HG02623 (cell line): ENCODE measurements around the gene FAF1.
"Not testable (repeated sequence)": the region's sequence is repeated elsewhere in the genome, so short reads cannot be mapped to it uniquely, and the experiment has no call there.

Source experiments
- ATAC-seq: cut with Tn5 transposase; IDR thresholded peaks from one replicate; pipeline ENCODE4 v1.9.1; 2021; ENCODE audit warnings: moderate library complexity; ENCODE audit not compliant: unreplicated experiment

Gene FAF1

DNA sequence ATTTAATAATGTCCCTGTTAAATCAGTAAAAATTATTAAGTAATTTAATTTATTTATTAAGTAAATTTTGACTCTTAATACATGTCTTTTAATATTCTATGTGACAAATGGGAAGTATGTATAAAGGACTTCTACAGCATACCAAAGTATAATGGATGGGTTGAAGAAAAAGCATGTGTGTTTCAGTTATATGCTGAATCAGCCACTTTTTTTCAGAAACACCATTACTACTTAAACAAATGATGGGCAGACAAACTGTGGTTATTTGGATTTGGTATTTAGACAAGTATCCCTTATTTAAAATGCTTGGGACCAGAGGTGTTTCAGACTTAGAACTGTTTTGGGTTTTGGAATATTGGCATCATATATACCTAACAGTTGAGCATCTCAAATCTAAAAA lies 360.5 kb downstream of the FAF1 start:
- ATAC-seq: no peak

- ATAC-seq: no peak
Measured at GRCh38 chr1:50595874-50596273, 364.2 kb downstream of the FAF1 start.

GRCh38 chr1:50593515-50593914 lies 366.6 kb downstream of the FAF1 start:
- ATAC-seq: no peak

DNA sequence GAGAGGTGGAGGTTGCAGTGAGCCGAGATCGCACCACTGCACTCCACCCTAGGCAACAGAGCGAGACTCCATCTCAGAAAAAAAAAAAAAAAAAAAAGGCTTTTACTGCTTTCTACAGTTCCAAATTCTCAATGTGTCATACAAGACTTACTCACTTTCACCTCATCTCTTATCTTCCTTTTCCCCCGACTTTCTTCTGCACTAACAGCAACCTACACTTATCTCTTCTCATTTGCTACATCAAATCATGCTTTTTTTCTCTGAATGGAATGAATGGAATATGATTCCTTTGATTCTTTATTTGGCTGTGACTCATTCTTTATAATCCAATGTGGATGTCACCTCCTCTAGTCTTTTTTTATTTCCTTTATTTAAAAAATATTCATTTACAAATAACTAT lies 368.5 kb downstream of the FAF1 start:
- ATAC-seq: no peak

DNA sequence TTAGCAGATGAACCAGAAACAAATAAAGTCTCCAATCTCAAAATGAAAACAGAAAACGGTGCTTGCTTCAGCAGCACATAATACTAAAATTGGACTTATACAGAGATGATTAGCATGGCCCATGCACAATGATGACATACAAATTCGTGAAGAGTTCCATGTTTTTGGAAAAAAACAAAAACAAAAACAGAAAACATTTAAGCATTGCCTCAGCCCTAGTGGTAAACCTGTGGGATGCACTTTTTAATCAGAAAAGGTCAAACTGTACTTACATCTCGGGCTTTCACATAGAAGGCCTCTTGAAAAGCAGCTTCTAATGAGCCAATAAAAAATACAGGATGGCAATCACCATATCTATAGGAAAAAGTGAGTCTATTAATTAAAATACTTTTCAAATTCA lies 377.7 kb downstream of the FAF1 start:
- no peak for ATAC-seq

GRCh38 chr1:50570066-50570468 lies 390.0 kb downstream of the FAF1 start:
- no peak for ATAC-seq

DNA sequence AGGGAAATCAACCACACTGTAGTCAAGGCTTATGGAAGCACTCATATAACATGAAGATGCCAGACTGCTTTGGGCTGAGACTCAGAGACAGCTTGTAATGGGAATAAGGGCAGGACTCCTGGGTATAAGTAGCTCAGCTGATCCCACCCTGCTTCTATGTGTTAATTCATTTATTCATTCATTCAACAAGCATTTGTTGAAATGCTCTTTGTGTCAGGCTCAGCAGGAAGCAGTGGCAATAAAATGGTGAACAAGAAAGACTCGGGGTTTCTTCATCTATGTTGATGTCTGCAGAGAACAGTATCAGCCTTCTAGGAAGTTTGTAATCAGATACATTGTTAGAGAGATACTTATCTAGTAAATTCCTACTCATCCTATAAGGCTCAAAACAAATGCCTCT lies 391.3 kb downstream of the FAF1 start:
- no peak for ATAC-seq

DNA sequence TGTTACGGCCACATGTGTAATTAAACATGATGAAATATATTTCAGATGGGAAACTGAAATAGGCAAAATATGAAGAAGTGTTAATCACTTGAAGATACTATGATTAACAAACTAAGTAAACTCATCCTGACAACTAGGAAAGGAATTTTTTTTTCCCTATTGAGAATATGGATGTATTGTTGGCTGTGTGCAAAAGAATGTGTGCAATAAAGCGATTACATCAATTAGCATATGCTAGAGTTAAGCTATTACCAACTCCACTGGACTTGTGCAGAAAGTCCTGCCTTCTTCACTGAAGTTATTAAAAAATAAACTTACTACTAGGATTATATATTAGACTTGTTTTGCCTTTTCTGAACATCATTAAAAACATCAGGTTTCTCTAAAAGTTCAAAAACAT lies 393.7 kb downstream of the FAF1 start:
- ATAC-seq: no peak

DNA sequence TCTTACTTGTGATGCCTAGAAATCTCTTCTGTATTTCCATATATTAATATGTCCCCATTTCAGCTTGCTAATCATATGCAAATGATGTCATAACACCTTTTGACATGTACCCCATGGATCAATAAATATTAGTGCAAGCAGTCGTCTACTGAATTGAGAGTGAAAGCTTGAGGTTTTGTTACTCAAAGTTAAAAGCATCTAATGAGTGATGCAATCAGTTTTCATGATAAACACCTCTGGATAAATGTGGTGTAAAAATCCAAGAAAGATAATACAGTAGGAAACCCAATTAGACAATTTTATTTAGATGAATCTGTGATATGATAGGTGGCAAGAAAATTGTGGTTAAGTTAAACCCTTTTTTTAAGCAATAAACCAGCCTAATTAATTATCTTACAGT lies 395.6 kb downstream of the FAF1 start:
- ATAC-seq: no peak

- no peak for ATAC-seq
Measured at GRCh38 chr1:50562106-50562505, 398.0 kb downstream of the FAF1 start.

GRCh38 chr1:50559421-50559820 lies 400.6 kb downstream of the FAF1 start:
- ATAC-seq: no peak

GRCh38 chr1:50553921-50554320 lies 406.1 kb downstream of the FAF1 start:
- no peak for ATAC-seq

GRCh38 chr1:50548243-50548642 lies 411.8 kb downstream of the FAF1 start:
- ATAC-seq: no peak

GRCh38 chr1:50542362-50542761 lies 417.7 kb downstream of the FAF1 start:
- no peak for ATAC-seq

GRCh38 chr1:50538476-50538875 lies 421.6 kb downstream of the FAF1 start:
- ATAC-seq: no peak

DNA sequence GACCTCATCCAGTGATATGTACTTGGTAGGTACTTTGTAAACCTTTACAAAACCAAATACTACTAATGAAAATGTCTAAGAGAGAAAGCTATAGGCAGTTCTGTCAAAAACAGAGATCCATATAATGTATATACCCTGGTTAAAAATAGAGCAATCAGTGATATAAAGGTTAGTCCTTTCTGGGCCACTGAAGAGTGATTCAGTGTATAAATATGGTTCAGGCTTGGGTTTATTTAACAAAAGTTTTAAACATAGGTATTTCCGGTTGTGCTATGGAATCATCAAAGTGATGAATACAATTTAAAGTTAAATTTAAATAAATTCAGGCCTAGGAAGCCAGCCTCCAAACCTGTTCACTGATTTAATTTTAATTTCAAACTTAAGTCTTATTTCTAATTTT lies 428.5 kb downstream of the FAF1 start:
- no peak for ATAC-seq

GRCh38 chr1:50531027-50531426 lies 429.0 kb downstream of the FAF1 start:
- no peak for ATAC-seq

DNA sequence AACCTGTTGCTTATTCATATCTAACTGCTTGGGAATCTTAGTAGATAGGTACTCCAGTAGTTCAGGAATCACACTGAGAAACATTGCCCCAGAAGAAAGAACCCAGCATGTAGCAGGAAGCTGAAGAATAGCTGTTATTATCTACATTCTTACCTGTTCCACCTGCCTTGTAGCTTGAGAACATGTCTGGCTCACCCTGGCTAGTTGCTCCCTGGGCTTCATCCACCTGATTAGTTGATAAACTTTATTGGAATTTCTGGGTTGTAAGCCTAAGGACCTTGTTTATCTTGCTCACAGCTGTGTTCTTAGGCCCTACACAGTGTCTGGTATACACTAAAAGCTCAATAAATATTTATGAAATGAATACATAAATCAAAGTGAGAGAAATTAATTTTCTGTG lies 430.6 kb downstream of the FAF1 start:
- no peak for ATAC-seq

GRCh38 chr1:50527987-50528320 lies 432.1 kb downstream of the FAF1 start:
- ATAC-seq: not testable (repeated sequence)

DNA sequence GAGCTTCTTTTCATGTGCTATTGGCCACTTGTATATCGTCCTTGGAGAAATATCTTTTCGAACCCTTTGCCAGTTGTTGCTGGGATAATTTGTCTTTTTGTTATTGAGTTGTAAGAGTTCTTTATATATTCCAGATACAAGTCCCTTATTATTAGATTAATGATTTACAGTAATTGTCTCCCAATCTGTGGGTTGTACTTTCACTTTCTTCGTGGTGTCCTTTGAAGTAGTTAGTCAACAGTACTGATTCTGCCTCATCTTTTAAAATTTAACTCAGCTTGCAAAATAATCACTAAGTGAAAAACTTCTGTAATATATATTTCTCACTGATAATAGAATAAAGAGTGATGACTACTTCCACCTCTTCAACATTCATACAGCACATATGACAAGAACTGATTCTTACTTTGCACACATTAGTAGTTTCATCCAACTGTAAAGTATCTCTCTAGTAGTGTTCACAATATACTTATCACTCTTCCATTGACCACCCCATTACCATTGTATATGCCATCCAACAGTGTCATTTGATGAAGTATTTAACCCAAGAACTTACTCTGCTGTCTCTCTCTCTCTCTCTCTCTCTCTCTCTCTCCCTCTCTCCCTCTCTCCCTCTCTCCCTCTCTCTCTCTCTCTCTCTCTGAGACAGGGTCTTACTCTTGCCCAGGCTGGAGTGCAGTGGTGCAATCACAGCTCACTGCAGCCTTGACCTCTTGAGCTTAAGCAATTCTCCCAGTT lies 432.6 kb downstream of the FAF1 start:
- peak; percentile 38 for ATAC-seq

- ATAC-seq: no peak
Measured at GRCh38 chr1:50526431-50526830, 433.6 kb downstream of the FAF1 start.

- no peak for ATAC-seq
Measured at GRCh38 chr1:50523548-50523947, 436.5 kb downstream of the FAF1 start.

DNA sequence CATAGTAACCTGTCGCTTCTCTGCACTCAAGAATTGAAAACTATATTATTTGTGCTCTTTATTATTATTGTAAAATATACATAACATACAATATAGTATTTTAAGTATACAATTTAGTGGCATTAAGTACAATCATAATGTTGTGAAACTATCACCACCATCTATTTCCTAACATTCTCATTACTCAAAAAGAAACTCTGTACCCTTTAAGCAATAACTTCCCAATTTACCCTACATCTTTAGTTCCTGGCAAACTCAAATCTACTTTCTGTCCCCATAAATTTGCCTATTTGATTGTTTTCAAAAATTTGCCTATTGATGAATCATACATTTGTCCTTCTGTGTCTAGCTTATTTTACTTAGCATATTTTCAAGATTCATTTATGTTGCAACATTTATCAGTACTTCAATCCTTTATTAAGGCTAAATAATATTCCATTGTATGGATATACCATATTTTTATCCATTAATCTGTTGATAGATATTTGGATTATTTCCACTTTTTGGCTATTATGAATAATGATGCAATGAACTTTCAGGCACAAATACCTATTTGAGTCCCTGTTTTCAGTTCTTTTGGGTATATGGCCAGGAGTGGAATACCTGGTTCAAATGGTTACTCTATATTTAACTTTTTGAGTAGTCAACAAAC lies 437.2 kb downstream of the FAF1 start:
- ATAC-seq: no peak
